Ascending aorta (tissue), 2 donors: ENCODE measurements around the gene CLVS2. TPM values are rescaled to one million over a fixed set of nuclear protein-coding genes. Genes with fewer than 3 reads are reported as not detected.

ENCODE experiments used
- DNase-seq, 2 donors: peaks; one replicate each; pipeline ENCODE4 v3.0.0-alpha.2; 2019; ENCODE audit warnings: low spot score in 2 of 2
- H3K27ac ChIP-seq, 2 donors: fragments of 200-600 bp; sonication (generic); one replicate each; pipeline ENCODE4 v1.5.1; 2016 to 2017; ENCODE audit warnings: mild to moderate bottlenecking in 1 of 2
- H3K27me3 ChIP-seq: fragments of 200-600 bp; sonication (generic); one replicate; pipeline ENCODE4 v1.5.1; 2017
- H3K36me3 ChIP-seq, 2 donors: fragments of 200-600 bp; sonication (generic); one replicate each; pipeline ENCODE4 v1.5.1; 2016
- H3K4me1 ChIP-seq, 2 donors: fragments of 200-600 bp; sonication (generic); one replicate each; pipeline ENCODE4 v1.5.1; 2016 to 2017; ENCODE audit warnings: mild to moderate bottlenecking in 1 of 2
- H3K4me3 ChIP-seq, 2 donors: fragments of 200-600 bp; sonication (generic); one replicate each; pipeline ENCODE4 v1.5.1; 2016 to 2017; ENCODE audit warnings: mild to moderate bottlenecking in 1 of 2
- H3K9me3 ChIP-seq, 2 donors: fragments of 200-600 bp; sonication (generic); one replicate each; pipeline ENCODE4 v1.5.1; 2016
- CTCF ChIP-seq, 3 experiments: fragments of 200-600 bp in 2 of 3; fragments of 450-650 bp in 1 of 3; sonication (generic) in 2 of 3; IDR thresholded peaks; one replicate each; pipeline ENCODE4 v1.5.1; 2016 to 2019; ENCODE audit warnings: antibody characterized with exemption in 3 of 3, mild to moderate bottlenecking in 1 of 3, moderate library complexity in 1 of 3
- intact Hi-C: fragments of 100-400 bp; cut with DNase I; formaldehyde crosslinking; loops from one replicate; pipeline ENCODE4 v1.15.1; 2023
- total RNA-seq: library from RNA; depleted of rRNA; stranded (reverse); fragments of >200 nt; gene quantifications from one replicate; pipeline ENCODE4 v1.1.0, GENCODE V29; 2016

Gene CLVS2
- total RNA-seq, 1 donor from 2014 or later: not detected

- no peak for TF ChIP-seq CTCF (IDR thresholded peaks at IDR 0.05)
- H3K27ac ChIP-seq: no peak overlapping the region
- peaks cover 0 to 2% of the 10 kb centered on the region in 2 donors for H3K4me1 ChIP-seq
These were observed 1.6 kb downstream of the CLVS2 start for GRCh38 chr6:122997541-122998150.

DNA sequence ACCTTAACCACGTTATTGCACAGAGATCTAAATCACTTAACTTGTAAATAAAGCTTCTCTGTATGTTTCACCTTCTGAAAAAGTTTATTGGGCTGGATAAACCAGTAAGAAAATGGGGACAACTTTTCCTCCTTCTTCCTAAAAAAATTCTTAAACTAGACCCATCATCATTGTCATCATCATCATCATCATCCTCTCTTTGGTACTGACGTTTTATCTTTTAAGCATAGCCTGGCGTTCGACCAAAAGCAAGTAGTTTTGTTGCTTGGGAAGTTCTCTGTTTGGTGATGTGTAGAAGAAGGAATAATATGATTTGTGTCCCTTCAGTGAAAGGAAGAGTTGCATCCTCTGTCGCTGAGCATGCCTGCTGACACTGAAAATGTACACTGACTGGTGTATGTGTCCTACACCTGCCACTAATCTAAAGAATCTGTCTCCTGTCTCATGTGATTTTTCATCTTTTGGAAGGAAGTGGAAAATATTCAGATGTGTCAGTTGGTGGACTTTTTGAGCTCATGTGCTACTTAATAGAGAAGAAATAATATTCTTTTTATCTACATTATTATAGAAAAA lies 2.5 kb downstream of the CLVS2 start:
- Histone ChIP-seq H3K36me3 (no peaks in the 10 kb centered on the region), H3K4me1 (peaks cover 0 to 2% of the 10 kb centered on the region in 2 donors), H3K4me3 (no peak overlapping the region), H3K27me3 (no peaks in the 10 kb centered on the region), H3K9me3 (no peaks in the 10 kb centered on the region), H3K27ac (no peak overlapping the region)
- no peak for TF ChIP-seq CTCF (IDR thresholded peaks at IDR 0.05)
- no peak for DNase-seq
- intact Hi-C loops: no loop called here

More at GRCh38 chr6:122997541-122998150, 1.6 kb downstream of the CLVS2 start:
- Histone ChIP-seq H3K27me3 (no peaks in the 10 kb centered on the region), H3K36me3 (no peaks in the 10 kb centered on the region), H3K4me3 (no peak overlapping the region), H3K9me3 (no peaks in the 10 kb centered on the region)
- no peak for DNase-seq
- intact Hi-C loops: no loop called here

GRCh38 chr6:123000244-123000770 lies 4.3 kb downstream of the CLVS2 start:
- Histone ChIP-seq H3K27me3 (no peaks in the 10 kb centered on the region), H3K27ac (no peak overlapping the region), H3K4me3 (no peak overlapping the region), H3K9me3 (no peaks in the 10 kb centered on the region), H3K36me3 (no peaks in the 10 kb centered on the region), H3K4me1 (peaks cover 0 to 2% of the 10 kb centered on the region in 2 donors)
- no peak for TF ChIP-seq CTCF (IDR thresholded peaks at IDR 0.05)
- no peak for DNase-seq
- intact Hi-C loops: no loop called here

- no peak overlapping the region for H3K27ac ChIP-seq
These were observed 5.5 kb downstream of the CLVS2 start for GRCh38 chr6:123001540-123001939.

DNA sequence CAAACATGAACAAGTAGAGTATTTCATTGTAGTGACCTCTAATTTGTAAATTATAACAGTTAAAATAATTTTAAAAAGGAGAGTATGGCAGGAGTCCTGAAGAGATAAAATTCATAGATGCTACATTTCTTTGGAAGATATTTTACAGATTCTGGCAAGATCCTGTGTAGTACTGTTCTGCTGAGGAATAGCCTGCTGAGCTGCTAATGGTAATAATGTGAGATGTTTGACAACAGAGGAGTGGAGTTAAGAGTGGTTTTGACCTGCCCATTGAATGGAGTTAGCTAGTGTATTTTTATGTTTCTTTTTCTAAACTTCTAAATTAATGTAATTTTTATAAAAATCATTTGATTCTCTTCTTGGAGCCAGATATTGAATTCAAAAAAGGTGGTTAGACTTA lies 11.8 kb downstream of the CLVS2 start:
- H3K4me3 ChIP-seq: no peak overlapping the region
- no peak for TF ChIP-seq CTCF (IDR thresholded peaks at IDR 0.05)

More at GRCh38 chr6:123001540-123001939, 5.5 kb downstream of the CLVS2 start:
- intact Hi-C loops: no loop called here
- Histone ChIP-seq H3K4me1 (no peaks in the 10 kb centered on the region), H3K4me3 (no peak overlapping the region), H3K27me3 (no peaks in the 10 kb centered on the region), H3K36me3 (no peaks in the 10 kb centered on the region), H3K9me3 (no peaks in the 10 kb centered on the region)
- TF ChIP-seq CTCF (IDR thresholded peaks at IDR 0.05): no peak
- DNase-seq: no peak

More for the DNA sequence above, 11.8 kb downstream of the CLVS2 start:
- Histone ChIP-seq H3K27ac (no peak overlapping the region), H3K36me3 (no peaks in the 10 kb centered on the region), H3K27me3 (no peaks in the 10 kb centered on the region), H3K9me3 (no peaks in the 10 kb centered on the region), H3K4me1 (no peaks in the 10 kb centered on the region)
- DNase-seq: no peak
- intact Hi-C loops: no loop called here
